Stimulated activated effector memory CD8-positive, alpha-beta T cell treated with anti-CD3 and anti-CD28 coated beads, Interleukin-12 subunit alpha, Interleukin-12 subunit beta, amount 100 ng/mL, for 72 hours (primary cell): Measurements from ENCODE around the gene RIN2.

ENCODE experiments used
- ATAC-seq: fragments of 150-1000 bp; cut with Tn5 transposase; 2 replicates; pipeline ENCODE4 v1.10.0; 2021
- DNase-seq, 2 donors: peaks; one replicate each; pipeline ENCODE4 v3.0.0; 2021 to 2022; ENCODE audit warnings: low spot score in 2 of 2
- H3K27ac Mint-ChIP-seq: one replicate; pipeline ENCODE4 v1.8.0; 2022; ENCODE audit warnings: mild to moderate bottlenecking, mixed read lengths
- H3K36me3 Mint-ChIP-seq: one replicate; pipeline ENCODE4 v1.8.0; 2022; ENCODE audit warnings: mild to moderate bottlenecking, mixed read lengths
- H3K4me1 Mint-ChIP-seq: one replicate; pipeline ENCODE4 v1.8.0; 2022; ENCODE audit warnings: mixed read lengths
- H3K4me3 Mint-ChIP-seq: one replicate; pipeline ENCODE4 v1.8.0; 2022; ENCODE audit warnings: mild to moderate bottlenecking, mixed read lengths
- H3K9me3 Mint-ChIP-seq: one replicate; pipeline ENCODE4 v1.8.0; 2022; ENCODE audit warnings: mixed read lengths

Gene RIN2

DNA sequence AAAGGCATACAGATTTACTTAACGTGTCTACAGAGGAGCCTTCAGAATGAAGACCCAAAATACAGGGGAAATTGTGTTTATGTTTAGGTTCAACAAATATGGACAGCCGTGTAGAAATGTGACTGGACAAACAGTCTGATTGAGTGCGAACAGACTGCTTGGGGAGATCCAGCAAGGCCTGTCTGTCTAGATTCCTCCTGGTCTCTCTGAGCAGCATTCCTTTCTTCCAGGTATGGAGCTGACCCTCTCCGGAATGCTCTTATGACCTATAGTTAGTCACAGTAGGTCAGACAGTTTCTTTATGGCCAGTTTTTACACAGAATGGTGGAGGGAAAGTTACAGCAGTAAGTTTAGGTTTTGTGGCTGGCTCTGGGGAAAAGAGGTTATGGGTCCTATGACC lies 9.0 kb downstream of the RIN2 start:
- no peak overlapping the region for H3K27ac Mint-ChIP-seq
- H3K4me3 Mint-ChIP-seq, result no peak overlapping the region
- DNase-seq, result no peak
- no peaks in the 10 kb centered on the region for H3K36me3 Mint-ChIP-seq
- no peaks in the 10 kb centered on the region for H3K4me1 Mint-ChIP-seq
- ATAC-seq, result no peak
- no peaks in the 10 kb centered on the region for H3K9me3 Mint-ChIP-seq

GRCh38 chr20:19768325-19768842 lies 10.3 kb downstream of the RIN2 start:
- Mint-ChIP-seq H3K36me3 (no peaks in the 10 kb centered on the region), H3K4me1 (no peaks in the 10 kb centered on the region), H3K27ac (no peak overlapping the region), H3K9me3 (no peaks in the 10 kb centered on the region), H3K4me3 (no peak overlapping the region)
- DNase-seq (no peak), ATAC-seq (no peak)

DNA sequence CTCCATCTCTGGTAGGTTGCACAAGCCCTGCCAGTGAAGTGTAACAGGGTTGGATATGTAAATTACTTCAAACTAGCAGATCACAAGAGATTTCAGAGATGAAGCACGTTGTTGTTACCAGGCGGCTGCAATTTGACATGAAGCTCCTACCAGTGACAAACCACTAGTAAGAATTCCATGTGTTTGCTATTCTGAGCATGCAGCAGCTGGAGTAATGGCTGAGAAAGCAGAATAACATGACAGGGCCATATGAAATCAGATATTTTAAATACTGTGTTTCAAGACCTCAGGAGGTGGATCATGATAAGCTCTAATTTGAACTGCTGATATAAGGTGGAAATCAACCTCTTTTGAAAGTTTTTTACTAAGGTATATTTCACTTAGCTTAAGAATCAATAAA lies 11.4 kb downstream of the RIN2 start:
- ATAC-seq (no peak), DNase-seq (no peak)
- Mint-ChIP-seq H3K36me3 (no peaks in the 10 kb centered on the region), H3K27ac (no peak overlapping the region), H3K4me1 (no peaks in the 10 kb centered on the region), H3K9me3 (no peaks in the 10 kb centered on the region), H3K4me3 (no peak overlapping the region)

DNA sequence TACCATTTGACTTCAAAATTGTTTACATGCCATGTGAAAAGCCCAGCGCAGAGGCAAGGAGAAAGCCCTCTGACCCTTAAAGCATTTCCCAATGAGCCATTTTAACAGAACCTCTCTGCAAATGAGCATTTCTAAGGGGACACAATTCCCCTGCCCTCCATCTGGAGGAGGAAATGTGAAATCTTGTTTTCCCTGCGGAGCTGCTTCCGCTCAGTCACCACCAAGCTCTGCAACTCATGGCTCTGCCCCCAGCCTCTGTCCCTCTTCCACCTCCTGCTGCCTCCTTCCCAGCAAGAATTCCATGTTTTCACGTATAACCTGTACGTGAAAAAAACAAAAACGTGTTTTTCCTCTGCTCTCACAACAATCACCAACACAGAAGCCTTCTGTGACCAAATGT lies 12.3 kb downstream of the RIN2 start:
- no peaks in the 10 kb centered on the region for H3K36me3 Mint-ChIP-seq
- no peaks in the 10 kb centered on the region for H3K4me1 Mint-ChIP-seq
- ATAC-seq (no peak), DNase-seq (no peak)
- no peaks in the 10 kb centered on the region for H3K9me3 Mint-ChIP-seq
- no peak overlapping the region for H3K27ac Mint-ChIP-seq
- H3K4me3 Mint-ChIP-seq, result no peak overlapping the region

- Mint-ChIP-seq H3K4me3 (no peak overlapping the region), H3K36me3 (no peaks in the 10 kb centered on the region), H3K9me3 (no peaks in the 10 kb centered on the region), H3K27ac (no peak overlapping the region), H3K4me1 (no peaks in the 10 kb centered on the region)
- ATAC-seq (no peak), DNase-seq (no peak)
These were observed 13.0 kb downstream of the RIN2 start for GRCh38 chr20:19771031-19771430.

DNA sequence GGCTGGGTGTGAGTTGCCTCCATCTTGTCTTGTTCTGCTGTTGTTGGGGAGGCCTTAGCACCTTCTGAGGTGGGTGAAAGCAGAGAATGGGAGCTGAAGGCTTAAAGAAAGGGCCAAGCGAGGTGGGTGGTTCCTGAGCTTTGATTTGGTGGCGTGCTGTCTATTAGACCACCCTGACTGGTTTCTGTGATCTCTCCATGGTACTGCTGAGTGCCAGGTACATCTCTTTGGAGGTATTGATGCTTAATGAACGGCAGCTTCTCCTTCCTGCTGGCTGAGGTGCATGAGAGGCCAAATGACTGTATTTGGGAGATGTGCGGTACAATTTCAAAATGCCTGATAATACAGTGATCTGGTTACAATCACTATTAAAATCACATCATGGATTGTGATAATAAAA lies 15.4 kb downstream of the RIN2 start:
- Mint-ChIP-seq H3K27ac (no peak overlapping the region), H3K4me1 (no peaks in the 10 kb centered on the region), H3K9me3 (no peaks in the 10 kb centered on the region), H3K36me3 (no peaks in the 10 kb centered on the region), H3K4me3 (no peak overlapping the region)
- ATAC-seq, result no peak
- no peak for DNase-seq

GRCh38 chr20:19774135-19774933 lies 16.3 kb downstream of the RIN2 start:
- Mint-ChIP-seq H3K27ac (no peak overlapping the region), H3K4me3 (no peak overlapping the region), H3K36me3 (no peaks in the 10 kb centered on the region), H3K9me3 (no peaks in the 10 kb centered on the region), H3K4me1 (no peaks in the 10 kb centered on the region)
- DNase-seq (no peak), ATAC-seq (no peak)

DNA sequence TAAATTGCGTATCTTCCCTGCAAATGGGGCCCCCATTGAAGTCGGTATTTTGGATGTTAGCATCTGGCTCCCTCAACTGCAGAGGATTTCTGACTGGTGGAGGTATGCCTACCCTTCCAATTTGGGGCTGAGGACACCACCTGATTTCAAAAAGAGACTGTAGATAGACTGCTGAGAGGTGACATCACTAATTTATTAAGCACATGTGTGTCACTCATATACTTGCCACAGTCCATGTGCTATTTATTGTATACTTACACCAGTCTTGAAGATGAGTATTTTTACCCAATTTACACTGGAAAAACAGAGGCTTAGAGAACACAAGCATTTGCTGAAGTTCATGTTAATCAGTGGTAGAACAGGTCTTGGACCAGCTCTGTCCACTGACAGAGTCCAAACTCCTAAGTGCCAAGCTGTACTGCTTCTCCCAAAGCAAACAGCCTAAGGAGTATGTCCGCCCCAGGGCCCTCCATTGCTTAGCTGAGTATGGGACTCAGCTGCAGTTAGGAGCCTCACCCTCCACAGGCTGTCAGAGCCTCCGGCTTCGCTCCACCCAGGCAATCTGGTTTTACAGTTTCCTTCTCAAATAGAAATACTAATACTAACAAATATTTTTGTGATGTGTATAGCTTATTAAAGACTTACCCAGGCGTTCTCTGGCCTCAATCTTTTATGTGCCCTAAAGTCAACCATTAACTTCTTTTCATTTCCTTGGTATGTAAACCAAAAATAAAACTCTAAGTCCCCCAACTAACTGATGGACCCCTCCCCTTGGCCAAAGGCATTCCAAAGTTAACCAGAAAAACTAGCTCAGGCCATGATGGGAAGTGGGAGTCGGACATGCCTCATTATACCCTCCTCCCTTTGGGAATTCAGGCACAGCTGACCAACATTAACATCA lies 17.5 kb downstream of the RIN2 start:
- ATAC-seq, result no peak
- H3K36me3 Mint-ChIP-seq, result no peaks in the 10 kb centered on the region
- H3K4me1 Mint-ChIP-seq, result no peaks in the 10 kb centered on the region
- no peak overlapping the region for H3K4me3 Mint-ChIP-seq
- no peak for DNase-seq
- no peaks in the 10 kb centered on the region for H3K9me3 Mint-ChIP-seq
- no peak overlapping the region for H3K27ac Mint-ChIP-seq

GRCh38 chr20:19777315-19777714 lies 19.3 kb downstream of the RIN2 start:
- no peaks in the 10 kb centered on the region for H3K36me3 Mint-ChIP-seq
- no peaks in the 10 kb centered on the region for H3K4me1 Mint-ChIP-seq
- no peak overlapping the region for H3K27ac Mint-ChIP-seq
- DNase-seq (no peak), ATAC-seq (no peak)
- H3K9me3 Mint-ChIP-seq, result no peaks in the 10 kb centered on the region
- H3K4me3 Mint-ChIP-seq, result no peak overlapping the region

DNA sequence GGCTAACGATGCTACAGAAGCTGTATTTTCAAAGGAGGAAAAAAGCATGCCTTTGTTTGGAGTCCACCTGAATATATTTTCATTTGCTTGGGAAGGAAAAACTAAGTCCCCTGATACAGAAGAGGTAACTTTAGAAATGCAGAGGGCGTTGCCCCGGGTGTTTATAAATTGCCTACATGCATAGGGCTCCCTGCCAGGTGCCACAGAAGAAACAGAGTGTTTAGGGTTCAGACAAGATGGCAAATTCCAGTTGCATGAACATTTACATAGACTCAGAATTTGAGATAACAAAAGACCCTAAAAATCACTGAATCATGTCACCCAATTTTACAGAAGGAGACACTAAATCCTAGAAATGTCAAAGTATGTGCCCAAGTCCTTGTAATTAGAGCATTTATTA lies 19.9 kb downstream of the RIN2 start:
- no peak for DNase-seq
- no peaks in the 10 kb centered on the region for H3K36me3 Mint-ChIP-seq

GRCh38 chr20:19778404-19778803 lies 20.3 kb downstream of the RIN2 start:
- Mint-ChIP-seq H3K36me3 (no peaks in the 10 kb centered on the region), H3K4me3 (no peak overlapping the region), H3K9me3 (no peaks in the 10 kb centered on the region), H3K4me1 (no peaks in the 10 kb centered on the region), H3K27ac (no peak overlapping the region)
- ATAC-seq, result no peak
- DNase-seq, result no peak

More for the DNA sequence above, 19.9 kb downstream of the RIN2 start:
- Mint-ChIP-seq H3K27ac (no peak overlapping the region), H3K4me1 (no peaks in the 10 kb centered on the region), H3K9me3 (no peaks in the 10 kb centered on the region), H3K4me3 (no peak overlapping the region)
- ATAC-seq, result no peak

GRCh38 chr20:19779634-19780033 lies 21.6 kb downstream of the RIN2 start:
- Mint-ChIP-seq H3K4me3 (no peak overlapping the region), H3K4me1 (no peaks in the 10 kb centered on the region), H3K36me3 (no peaks in the 10 kb centered on the region), H3K27ac (no peak overlapping the region), H3K9me3 (no peaks in the 10 kb centered on the region)
- DNase-seq, result no peak
- no peak for ATAC-seq

DNA sequence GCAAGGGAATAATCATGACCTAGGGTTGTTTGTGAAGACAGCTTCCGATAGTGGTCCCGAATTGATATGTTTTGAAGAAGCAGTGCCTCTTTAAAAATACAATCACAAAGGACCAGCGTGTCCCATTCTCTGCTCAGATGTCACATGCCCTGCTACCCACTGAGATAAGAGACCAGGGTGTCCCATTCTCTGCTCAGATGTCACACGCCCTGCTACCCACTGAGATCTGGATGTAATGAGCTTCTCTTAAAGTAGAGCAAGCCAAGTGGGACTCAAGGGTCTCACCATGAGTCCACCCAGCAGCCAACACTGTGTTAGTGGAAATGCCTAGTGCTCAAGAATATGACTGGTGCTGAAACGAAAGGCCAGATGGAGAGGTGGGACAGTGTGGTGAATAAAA lies 22.2 kb downstream of the RIN2 start:
- no peak for DNase-seq

GRCh38 chr20:19781235-19781634 lies 23.2 kb downstream of the RIN2 start:
- ATAC-seq (no peak), DNase-seq (no peak)
- no peaks in the 10 kb centered on the region for H3K36me3 Mint-ChIP-seq
- H3K9me3 Mint-ChIP-seq, result no peaks in the 10 kb centered on the region
- H3K27ac Mint-ChIP-seq, result no peak overlapping the region
- no peaks in the 10 kb centered on the region for H3K4me1 Mint-ChIP-seq
- H3K4me3 Mint-ChIP-seq, result no peak overlapping the region

More for the DNA sequence above, 22.2 kb downstream of the RIN2 start:
- Mint-ChIP-seq H3K36me3 (no peaks in the 10 kb centered on the region), H3K27ac (no peak overlapping the region), H3K4me3 (no peak overlapping the region), H3K9me3 (no peaks in the 10 kb centered on the region), H3K4me1 (no peaks in the 10 kb centered on the region)
- no peak for ATAC-seq

- H3K4me1 Mint-ChIP-seq, result no peaks in the 10 kb centered on the region
- DNase-seq (no peak), ATAC-seq (no peak)
These were observed 24.6 kb downstream of the RIN2 start for GRCh38 chr20:19782669-19783068.

DNA sequence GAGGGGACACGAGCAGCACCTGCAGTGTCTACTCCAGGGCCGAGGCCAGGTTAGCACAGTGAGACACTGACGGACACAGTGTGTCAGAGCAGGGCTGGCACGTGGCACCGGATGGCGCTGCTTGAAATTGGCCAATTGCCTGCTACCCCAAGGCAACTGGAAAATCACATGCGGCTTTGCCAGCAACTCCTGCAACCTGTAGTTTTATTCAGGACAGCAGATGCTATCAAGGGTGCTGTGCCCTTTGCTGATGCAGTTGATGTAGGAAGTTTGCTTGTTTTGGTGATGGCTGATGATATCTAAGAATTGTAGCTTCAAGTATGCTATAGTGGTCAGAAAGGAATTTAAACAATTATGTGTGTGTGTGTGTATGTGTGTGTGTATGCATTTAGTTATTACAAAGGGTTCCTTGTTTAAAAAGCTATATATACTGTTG lies 25.9 kb downstream of the RIN2 start:
- no peak for DNase-seq
- Mint-ChIP-seq H3K9me3 (peaks cover 2% of the 10 kb centered on the region), H3K36me3 (no peaks in the 10 kb centered on the region), H3K4me1 (no peaks in the 10 kb centered on the region), H3K27ac (no peak overlapping the region), H3K4me3 (no peak overlapping the region)
- ATAC-seq, result no peak

More at GRCh38 chr20:19782669-19783068, 24.6 kb downstream of the RIN2 start:
- H3K27ac Mint-ChIP-seq, result no peak overlapping the region
- H3K36me3 Mint-ChIP-seq, result no peaks in the 10 kb centered on the region
- no peak overlapping the region for H3K4me3 Mint-ChIP-seq
- no peaks in the 10 kb centered on the region for H3K9me3 Mint-ChIP-seq
